Stomach (tissue), 4 donors: Measurements from ENCODE around the gene SCCPDH.

ENCODE experiments used
- EP300 ChIP-seq: sonication (generic); formaldehyde crosslinking; IDR thresholded peaks from one replicate; pipeline ENCODE4 v1.6.1; 2017; ENCODE audit warnings: antibody characterized with exemption
- POLR2A ChIP-seq, 4 donors: fragments of 450-650 bp; IDR thresholded peaks; one replicate each; pipeline ENCODE4 v1.6.1; 2016; ENCODE audit warnings: antibody characterized with exemption in 4 of 4, control low read depth in 2 of 4, mild to moderate bottlenecking in 1 of 4, moderate library complexity in 1 of 4

- TF ChIP-seq EP300 = no peak
- no peak for TF ChIP-seq POLR2A (IDR thresholded peaks at IDR 0.05)
These were observed 20.6 kb upstream of the SCCPDH start for GRCh38 chr1:246703581-246703980.
